Ovary (tissue), 3 donors: Measurements from ENCODE around the gene ARL5C.

Experiments used
- CTCF ChIP-seq, 3 donors: fragments of 450-650 bp in 2 of 3; fragments of 200-600 bp in 1 of 3; IDR thresholded peaks; one replicate each; pipeline versions ENCODE4 v1.5.1 to v1.8.0; 2016 to 2022; ENCODE audit warnings: antibody characterized with exemption in 3 of 3, mild to moderate bottlenecking in 1 of 3
- EP300 ChIP-seq: sonication (generic); formaldehyde crosslinking; IDR thresholded peaks from one replicate; pipeline ENCODE4 v1.6.1; 2017; ENCODE audit warnings: antibody characterized with exemption
- POLR2A ChIP-seq: fragments of 450-650 bp; IDR thresholded peaks from one replicate; pipeline ENCODE4 v1.6.1; 2017; ENCODE audit warnings: antibody characterized with exemption, mild to moderate bottlenecking, moderate library complexity
- donor health status: DM: no; HTN: no; CAD: no.

GRCh38 chr17:39208136-39208535, 42.2 kb upstream of the ARL5C start:
- no peak for TF ChIP-seq CTCF (IDR thresholded peaks at IDR 0.05)
- no peak for TF ChIP-seq POLR2A
- TF ChIP-seq EP300, result no peak
